ENCODE data around the gene HSD11B1.

The HSD11B1 gene

GRCh38 chr1:209758400-209758799, 53.8 kb downstream of the HSD11B1 start:
- no peak for DNase-seq

DNA sequence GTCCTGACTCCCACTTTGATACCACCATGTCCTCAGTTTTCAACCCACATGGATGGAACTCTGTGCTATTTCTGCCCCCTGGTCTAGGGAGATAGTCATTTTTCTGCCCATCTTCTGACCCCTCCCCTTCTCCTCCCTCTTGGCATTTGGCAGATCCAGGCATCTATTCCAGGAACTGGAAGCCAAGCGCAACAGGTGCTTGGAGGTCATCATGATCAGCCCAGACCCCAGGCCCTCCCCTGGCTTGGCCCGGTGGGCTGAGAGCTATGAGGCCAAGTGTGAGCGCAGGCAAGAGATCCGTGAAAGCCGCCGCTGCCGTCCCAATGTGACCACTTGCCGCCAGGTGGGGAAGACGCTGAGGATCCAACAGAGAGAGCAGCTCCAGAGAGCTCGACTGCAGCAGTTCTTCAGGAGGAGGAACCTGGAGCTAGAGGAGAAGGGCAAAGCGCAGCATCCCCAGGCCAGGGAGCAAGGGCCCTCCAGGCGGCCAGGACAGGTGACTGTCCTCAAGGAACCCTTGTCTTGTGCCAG, 55.2 kb downstream of the HSD11B1 start:
- no peak for DNase-seq

- DNase-seq = no peak
Measured at GRCh38 chr1:209761011-209761635, 56.5 kb downstream of the HSD11B1 start.

- DNase-seq = no peak
Measured at GRCh38 chr1:209766051-209766450, 61.4 kb downstream of the HSD11B1 start.

GRCh38 chr1:209767096-209767495, 62.5 kb downstream of the HSD11B1 start:
- DNase-seq = no peak

GRCh38 chr1:209767706-209768105, 63.1 kb downstream of the HSD11B1 start:
- DNase-seq = no peak

GRCh38 chr1:209768354-209768774, 63.7 kb downstream of the HSD11B1 start:
- no peak for DNase-seq

DNA sequence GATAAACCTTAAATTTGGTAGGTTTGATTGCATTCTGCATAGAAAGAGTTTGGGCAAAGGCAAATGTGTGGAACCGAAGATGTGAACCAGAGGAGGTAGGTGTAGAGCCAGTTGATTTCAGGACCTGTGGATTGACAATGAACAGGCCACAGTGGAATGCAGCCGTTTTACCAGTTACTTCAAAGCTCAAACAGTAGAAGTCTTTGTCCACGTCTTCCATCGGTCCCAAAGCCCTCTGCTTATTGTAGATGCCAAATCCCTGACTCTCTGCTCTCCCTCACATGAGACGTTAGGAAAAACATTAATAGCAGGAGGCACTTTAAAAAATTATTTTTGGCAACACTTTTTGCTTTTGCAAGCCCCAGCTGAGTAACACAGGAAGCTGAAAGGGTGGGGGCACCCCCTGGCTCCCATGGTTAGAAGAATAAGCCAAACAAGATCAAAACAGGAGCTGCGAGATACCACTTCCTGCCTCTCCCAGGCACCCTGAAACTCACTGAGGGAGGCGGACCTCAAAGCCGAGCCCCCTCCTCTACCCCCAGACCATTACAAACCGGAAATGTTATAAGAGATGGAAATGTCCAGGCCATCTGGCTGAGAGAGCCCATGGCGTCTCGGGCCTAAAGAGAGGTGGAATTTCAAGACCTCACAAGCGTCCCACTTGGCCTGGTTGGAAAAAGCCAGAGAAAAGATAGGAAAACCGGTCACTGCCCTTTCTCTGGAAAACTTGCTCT, 64.7 kb downstream of the HSD11B1 start:
- no peak for DNase-seq

DNA sequence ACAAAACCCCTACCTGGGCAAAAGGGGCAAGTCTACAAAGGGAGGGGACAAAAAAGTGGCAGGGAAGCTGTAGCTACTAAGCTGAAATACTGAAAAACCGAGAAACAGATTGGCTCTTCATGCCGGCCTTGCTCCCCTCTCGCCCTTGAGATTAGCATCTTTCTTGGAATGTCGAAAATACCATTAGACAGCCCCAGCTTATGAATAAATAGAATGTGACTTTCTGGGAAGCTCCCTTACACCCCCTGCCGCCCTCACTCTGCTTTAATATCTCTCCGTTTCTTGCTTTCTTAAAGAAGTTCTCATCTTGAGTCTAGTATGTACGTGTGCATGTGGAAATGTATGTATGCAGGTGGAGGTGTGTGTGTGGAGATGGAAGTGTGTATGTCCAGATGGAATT, 65.3 kb downstream of the HSD11B1 start:
- DNase-seq = no peak

DNA sequence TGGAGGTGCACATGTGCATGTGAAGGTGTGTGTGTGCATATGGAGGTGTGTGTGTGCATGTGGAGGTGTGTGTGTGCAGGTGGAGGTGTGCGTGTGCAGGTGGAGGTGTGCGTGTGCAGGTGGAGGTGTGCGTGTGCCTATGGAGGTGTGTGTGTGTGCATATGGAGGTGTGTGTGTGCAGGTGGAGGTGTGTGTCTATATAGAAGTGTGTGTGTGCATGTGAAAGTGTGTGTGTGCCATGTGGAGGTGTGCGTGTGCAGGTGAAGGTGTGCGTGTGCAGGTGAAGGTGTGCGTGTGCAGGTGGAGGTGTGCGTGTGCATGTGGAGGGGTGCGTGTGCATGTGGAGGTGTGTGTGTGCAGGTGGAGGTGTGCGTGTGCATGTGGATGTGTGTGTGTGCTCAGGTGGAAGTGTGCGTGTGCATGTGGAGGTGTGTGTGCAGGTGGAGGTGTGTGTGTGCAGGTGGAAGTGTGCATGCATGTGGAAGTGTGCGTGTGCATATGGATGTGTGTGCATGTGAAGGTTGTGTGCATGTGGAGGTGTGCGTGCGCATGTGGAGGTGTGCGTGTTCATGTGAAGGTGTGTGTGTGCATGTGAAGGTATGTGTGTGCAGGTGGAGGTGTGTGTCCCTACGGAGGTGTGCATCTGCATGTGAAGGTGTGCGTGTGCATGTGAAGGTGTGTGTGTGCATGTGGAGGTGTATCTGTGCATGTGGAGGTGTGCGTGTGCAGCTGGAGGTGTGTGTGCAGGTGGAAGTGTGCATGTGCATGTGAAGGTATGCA, 66.2 kb downstream of the HSD11B1 start:
- no peak for DNase-seq

- DNase-seq = no peak
Measured at GRCh38 chr1:209772126-209772525, 67.5 kb downstream of the HSD11B1 start.

- no peak for DNase-seq
Measured at GRCh38 chr1:209774592-209774991, 69.9 kb downstream of the HSD11B1 start.

- DNase-seq = no peak
Measured at GRCh38 chr1:209775678-209776077, 71.0 kb downstream of the HSD11B1 start.

- no peak for DNase-seq
Measured at GRCh38 chr1:209777587-209777986, 72.9 kb downstream of the HSD11B1 start.

DNA sequence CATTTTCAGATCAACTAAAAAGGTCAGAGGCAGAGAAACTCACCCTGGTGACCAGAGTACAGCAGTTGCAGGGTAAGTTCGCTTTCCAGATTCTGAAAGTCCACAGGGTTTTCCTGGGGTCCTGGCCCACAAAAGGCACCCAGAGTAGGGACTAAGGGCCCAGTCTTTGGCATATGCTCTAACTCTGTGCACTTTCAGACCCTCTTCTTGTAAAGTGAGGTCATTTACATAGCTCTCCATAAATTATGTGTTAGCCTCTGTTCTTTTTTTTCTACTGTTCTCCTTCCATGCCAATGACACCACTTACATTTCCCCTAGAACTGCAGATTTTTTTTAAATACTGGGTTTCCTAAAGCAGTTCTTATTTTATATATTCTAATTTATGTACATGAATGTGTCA, 73.5 kb downstream of the HSD11B1 start:
- DNase-seq = no peak

DNA sequence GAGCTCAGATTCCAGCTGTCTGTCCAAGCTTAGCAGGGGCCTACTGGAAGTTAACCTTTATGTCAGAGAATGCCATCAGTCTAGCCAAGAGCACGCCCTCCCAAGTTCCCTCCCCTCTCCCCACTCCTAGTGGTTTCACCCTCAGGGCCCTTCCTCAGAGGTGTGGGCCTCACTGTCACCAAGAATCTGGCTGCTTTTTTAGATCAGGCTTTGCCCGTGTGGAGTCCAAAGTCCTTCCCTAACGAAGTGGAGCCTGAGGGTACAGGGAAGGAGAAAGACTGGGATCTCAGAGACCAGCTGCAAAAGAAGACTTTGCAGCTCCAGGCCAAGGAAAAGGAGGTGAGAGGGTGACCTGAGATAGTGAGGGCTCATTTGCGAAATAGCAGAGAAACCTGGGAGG, 75.6 kb downstream of the HSD11B1 start:
- DNase-seq = no peak

DNA sequence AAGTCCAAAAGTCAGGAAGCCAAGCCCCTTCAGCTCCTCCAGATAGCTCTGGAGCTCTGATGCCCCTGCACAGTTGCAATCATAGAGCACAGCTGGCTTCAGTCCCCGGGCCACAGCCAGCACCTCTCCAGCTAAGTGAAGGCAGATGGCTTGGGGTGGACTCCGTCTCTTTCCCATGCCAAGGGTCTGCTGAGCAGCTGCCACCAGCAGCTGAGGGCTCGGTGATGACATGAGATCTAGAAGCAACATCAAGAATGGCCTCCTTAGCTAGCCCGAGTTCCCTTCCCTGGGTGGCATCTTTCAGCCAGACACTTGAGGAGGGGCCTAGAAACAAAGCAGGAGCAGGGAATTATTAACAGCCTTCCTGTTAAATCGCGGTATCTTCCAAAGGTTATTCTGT, 78.7 kb downstream of the HSD11B1 start:
- DNase-seq = no peak
